HK-2 (cell line): ENCODE results near the gene TAS2R30.
A peak's percentile ranks its signal among the peaks of the same experiment; 100 is the strongest.

Experiments used
- DNase-seq: peaks from one replicate; pipeline ENCODE4 v3.0.0-alpha.2; 2018; ENCODE audit not compliant: unreplicated experiment

Gene TAS2R30

GRCh38 chr12:11134305-11134704 lies at the start of gene TAS2R30:
TAS2R30 (minus strand) TSS chr12:11134644; CDS start chr12:11134244, 400 bp downstream.
- no peak for DNase-seq

- no peak for DNase-seq
These were observed 48.6 kb upstream of the TAS2R30 start for GRCh38 chr12:11183011-11183410.

- no peak for DNase-seq
These were observed 48.1 kb upstream of the TAS2R30 start for GRCh38 chr12:11182529-11182928.

GRCh38 chr12:11178250-11178649 lies 43.8 kb upstream of the TAS2R30 start:
- DNase-seq = no peak

GRCh38 chr12:11174022-11174421 lies 39.6 kb upstream of the TAS2R30 start:
- DNase-seq = no peak

- no peak for DNase-seq
These were observed 37.7 kb upstream of the TAS2R30 start for GRCh38 chr12:11171969-11172675.

- DNase-seq = peak; percentile 91
These were observed 36.9 kb upstream of the TAS2R30 start, which contains the start of gene SMIM10L1 for GRCh38 chr12:11171145-11171968. SMIM10L1 (plus strand) TSS chr12:11171194; CDS start chr12:11171357, 163 bp downstream.

- no peak for DNase-seq
These were observed 36.3 kb upstream of the TAS2R30 start for GRCh38 chr12:11170810-11171144.

GRCh38 chr12:11166300-11166699 lies 31.9 kb upstream of the TAS2R30 start:
- no peak for DNase-seq

GRCh38 chr12:11164384-11164783 lies 29.9 kb upstream of the TAS2R30 start:
- DNase-seq = no peak

- DNase-seq = no peak
These were observed 28.1 kb upstream of the TAS2R30 start for GRCh38 chr12:11162502-11162901.

GRCh38 chr12:11158885-11159444 lies 24.5 kb upstream of the TAS2R30 start:
- no peak for DNase-seq

GRCh38 chr12:11154400-11154925 lies 20.0 kb upstream of the TAS2R30 start:
- no peak for DNase-seq

- no peak for DNase-seq
These were observed 18.3 kb upstream of the TAS2R30 start for GRCh38 chr12:11152725-11153124.

GRCh38 chr12:11150832-11151231 lies 16.4 kb upstream of the TAS2R30 start:
- DNase-seq = no peak

GRCh38 chr12:11147420-11147819 lies 13.0 kb upstream of the TAS2R30 start:
- no peak for DNase-seq

GRCh38 chr12:11144297-11144696 lies 9.9 kb upstream of the TAS2R30 start:
- no peak for DNase-seq

- DNase-seq = no peak
These were observed 8.9 kb upstream of the TAS2R30 start for GRCh38 chr12:11143352-11143751.

- no peak for DNase-seq
These were observed 1.6 kb upstream of the TAS2R30 start for GRCh38 chr12:11136075-11136474.

- no peak for DNase-seq
These were observed 628 bp downstream of the TAS2R30 start for GRCh38 chr12:11133816-11134215.

- no peak for DNase-seq
These were observed 1.3 kb downstream of the TAS2R30 start for GRCh38 chr12:11133162-11133561.

- no peak for DNase-seq
These were observed 3.4 kb downstream of the TAS2R30 start for GRCh38 chr12:11130999-11131398.

- no peak for DNase-seq
These were observed 4.1 kb downstream of the TAS2R30 start for GRCh38 chr12:11130382-11130781.
